Suprapubic skin (tissue), 3 donors: ENCODE results near the gene CYFIP1.

Experiments used
- POLR2AphosphoS5 ChIP-seq, 3 donors: sonication (generic); formaldehyde crosslinking; IDR thresholded peaks; one replicate each; pipeline ENCODE4 v1.6.1; 2017; ENCODE audit warnings: antibody characterized with exemption in 3 of 3
- TF ChIP-seq, protein P1 (sequence below), 2 donors: fragments of 200-600 bp in 1 of 2; fragments of 450-650 bp in 1 of 2; sonication (generic) in 1 of 2; IDR thresholded peaks; one replicate each; pipeline ENCODE4 v1.5.1; 2016 to 2019; ENCODE audit warnings: antibody characterized with exemption in 2 of 2, mild to moderate bottlenecking in 1 of 2, moderate library complexity in 1 of 2

GRCh38 chr15:22961762-22962161 is 18.4 kb downstream of the CYFIP1 start:
- TF ChIP-seq, protein P1, sequence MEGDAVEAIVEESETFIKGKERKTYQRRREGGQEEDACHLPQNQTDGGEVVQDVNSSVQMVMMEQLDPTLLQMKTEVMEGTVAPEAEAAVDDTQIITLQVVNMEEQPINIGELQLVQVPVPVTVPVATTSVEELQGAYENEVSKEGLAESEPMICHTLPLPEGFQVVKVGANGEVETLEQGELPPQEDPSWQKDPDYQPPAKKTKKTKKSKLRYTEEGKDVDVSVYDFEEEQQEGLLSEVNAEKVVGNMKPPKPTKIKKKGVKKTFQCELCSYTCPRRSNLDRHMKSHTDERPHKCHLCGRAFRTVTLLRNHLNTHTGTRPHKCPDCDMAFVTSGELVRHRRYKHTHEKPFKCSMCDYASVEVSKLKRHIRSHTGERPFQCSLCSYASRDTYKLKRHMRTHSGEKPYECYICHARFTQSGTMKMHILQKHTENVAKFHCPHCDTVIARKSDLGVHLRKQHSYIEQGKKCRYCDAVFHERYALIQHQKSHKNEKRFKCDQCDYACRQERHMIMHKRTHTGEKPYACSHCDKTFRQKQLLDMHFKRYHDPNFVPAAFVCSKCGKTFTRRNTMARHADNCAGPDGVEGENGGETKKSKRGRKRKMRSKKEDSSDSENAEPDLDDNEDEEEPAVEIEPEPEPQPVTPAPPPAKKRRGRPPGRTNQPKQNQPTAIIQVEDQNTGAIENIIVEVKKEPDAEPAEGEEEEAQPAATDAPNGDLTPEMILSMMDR (IDR thresholded peaks at IDR 0.05): no peak
- TF ChIP-seq POLR2AphosphoS5 (IDR thresholded peaks at IDR 0.05): no peak
